NCI-H69 (cell line): ENCODE data around the gene STOML2.
"Not testable (repeated sequence)": the region's sequence is repeated elsewhere in the genome, so short reads cannot be mapped to it uniquely, and the experiment has no call there.

ENCODE experiments used
- DNase-seq: peaks from one replicate; lab custom pipeline; 2025; lab: John Stamatoyannopoulos, UW

The STOML2 gene, protein sequence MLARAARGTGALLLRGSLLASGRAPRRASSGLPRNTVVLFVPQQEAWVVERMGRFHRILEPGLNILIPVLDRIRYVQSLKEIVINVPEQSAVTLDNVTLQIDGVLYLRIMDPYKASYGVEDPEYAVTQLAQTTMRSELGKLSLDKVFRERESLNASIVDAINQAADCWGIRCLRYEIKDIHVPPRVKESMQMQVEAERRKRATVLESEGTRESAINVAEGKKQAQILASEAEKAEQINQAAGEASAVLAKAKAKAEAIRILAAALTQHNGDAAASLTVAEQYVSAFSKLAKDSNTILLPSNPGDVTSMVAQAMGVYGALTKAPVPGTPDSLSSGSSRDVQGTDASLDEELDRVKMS

DNA sequence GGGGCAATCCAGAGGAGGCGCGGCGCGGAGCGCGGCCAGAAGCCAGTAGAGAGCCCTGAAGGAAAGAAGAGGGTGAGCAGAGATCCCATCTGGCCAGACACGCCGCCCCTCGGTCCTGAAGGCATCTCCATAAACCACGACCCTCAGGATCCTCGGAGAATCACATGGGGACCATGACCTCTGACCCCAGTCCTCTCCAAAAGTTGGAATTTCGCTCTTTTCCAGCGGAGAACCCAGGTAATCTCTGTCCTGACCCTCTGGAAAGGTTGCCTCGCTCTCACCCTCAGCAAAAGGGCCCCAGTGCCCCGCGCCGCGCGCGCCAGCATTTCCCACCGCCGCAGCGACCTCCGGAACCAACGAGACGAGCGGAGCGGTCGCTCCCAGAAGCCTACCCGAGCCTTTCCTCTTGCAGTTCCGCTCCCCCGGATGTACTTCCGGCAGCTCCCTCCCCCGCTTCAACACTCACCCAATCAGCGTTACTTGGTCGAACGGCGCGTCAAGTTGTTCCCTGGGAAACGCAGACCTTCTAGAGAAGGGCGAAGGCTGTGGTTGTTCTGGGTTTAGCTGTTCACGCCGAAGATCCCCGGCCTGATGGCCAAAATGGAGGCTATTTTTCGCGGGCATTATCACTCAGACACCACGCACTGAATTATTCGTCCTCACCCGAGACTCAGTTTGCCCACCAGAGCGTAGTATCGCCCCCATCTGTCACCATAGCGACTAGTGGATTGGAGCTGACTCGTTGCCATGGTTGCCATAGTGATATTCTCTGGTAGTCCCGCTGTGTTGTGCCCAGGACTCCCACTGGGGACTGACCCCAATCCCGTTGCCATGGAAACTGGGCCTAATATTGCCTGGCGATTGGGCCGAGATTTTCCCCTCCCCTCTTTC is at the start of gene STOML2:
STOML2 (minus strand) TSS at position 363 of the 891 bp plus-strand sequence; CDS start at position 326, 37 bp downstream.
- DNase-seq, result peak; percentile 99

DNA sequence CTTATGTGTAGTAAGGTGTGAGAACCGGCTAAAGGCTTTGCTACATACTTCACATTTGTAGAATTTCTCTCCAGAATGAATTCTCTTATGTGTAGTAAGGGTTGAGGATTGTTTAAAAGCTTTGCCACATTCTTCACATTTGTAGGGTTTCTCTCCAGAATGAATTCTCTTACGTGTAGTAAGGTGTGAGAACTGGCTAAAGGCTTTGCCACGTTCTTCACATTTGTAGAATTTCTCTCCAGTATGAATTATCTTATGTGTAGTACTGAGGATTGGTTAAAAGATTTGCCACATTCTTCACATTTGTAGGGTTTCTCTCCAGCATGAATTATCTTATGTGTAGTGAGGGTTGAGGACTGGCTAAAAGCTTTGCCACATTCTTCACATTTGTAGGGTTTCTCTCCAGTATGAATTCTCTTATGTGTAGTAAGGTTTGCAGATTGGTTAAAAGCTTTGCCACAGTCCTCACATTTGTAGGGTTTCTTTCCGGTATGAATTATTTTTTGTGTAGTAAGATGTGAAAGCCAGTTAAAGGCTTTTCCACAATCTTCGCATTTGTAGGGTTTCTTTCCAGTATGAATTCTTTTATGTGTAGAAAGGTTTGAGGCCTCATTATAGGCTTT is 45.1 kb upstream of the STOML2 start:
- not testable (repeated sequence) for DNase-seq

DNA sequence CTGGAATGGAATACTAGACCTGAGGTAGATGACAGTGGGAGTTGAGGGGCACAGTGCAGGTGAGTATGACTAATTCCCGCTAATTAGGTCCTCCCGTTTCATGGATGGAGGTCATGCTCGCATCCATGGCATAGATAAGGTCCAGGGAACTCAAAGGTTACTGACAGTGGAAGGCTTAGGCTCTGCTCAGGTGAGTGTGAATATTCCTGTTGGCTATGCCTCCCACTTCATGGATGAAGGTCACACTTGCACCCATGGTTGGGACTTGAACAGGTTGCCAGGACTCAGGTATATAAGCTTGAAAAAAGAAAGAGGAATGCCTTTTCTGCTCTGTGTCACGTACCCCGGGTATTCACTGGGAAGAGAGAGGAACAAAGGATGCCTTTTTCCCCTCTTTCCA is 39.1 kb upstream of the STOML2 start:
- no peak for DNase-seq

DNA sequence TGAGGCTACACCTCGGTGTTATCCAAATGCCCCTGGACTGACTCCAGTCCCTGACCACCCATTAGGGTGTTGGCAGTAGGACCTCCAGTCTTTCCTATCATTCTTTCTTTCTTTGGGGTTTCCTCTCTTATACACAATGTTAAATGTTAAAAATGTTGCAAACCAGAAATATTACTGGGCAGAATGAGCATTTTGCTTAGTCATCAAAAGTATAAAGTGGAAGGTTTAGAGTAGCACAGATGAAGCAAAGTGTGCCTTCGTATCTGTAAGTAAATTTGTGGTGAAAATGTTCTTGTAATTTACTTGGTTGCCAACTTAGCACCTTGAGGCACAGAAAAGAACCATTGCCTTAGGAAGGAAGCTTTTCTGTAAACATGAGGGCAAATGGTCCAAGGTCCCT is 37.2 kb upstream of the STOML2 start:
- DNase-seq, result no peak

DNA sequence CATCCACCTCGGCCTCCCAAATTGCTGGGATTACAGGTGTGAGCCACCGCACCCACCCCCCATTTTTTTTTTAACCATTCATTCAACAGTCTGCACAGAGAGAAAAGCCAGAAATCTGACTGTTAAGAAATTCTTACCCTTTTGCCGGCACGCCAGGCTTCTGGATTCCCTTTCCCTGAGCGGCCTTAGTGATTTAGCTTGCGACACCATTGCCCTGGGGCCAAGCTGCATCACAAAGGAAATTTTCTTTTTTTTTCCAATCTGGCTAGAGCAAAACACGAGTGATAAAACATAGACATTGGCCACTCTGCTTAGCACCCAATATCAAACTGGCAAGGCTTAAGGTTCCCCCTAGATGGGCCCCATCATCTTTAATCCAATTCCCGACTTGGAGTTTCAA is 33.9 kb upstream of the STOML2 start:
- no peak for DNase-seq

DNA sequence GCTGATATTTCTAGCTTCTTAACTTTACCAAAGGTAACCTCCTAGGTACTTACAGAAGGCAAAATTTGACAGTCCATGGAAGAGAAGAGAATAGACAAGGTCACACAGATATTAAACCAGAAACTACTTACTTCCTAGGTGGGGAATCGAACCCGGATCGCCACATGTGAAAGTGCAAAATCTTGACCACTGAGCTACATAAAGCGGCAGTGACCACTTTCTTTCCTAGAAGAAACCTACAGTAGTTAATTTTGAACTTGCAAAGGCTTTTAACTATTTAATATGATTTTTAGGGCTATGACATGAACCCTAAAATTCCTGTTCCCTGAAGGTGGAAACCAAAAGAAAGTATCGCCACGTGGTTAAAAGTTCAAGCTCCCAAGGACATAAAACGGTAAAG is 33.1 kb upstream of the STOML2 start:
- no peak for DNase-seq

DNA sequence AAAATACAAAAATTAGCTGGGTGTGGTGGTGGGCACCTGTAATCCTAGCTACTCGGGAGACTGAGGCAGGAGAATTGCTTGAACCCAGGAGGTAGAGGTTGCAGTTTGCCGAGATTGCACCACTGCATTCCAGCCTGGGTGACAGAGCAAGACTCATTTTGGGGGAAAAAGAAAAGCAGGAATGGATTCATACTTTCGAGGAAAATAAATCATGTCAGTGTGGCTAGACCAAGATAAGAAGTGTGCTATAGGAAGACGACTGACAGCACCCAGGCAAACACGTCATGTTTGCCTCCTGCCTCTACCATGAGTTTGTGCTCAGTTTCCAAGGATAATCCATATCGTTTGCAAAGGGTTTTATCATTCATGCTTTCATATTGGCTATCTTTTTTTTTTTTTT is 32.0 kb upstream of the STOML2 start:
- DNase-seq, result no peak

DNA sequence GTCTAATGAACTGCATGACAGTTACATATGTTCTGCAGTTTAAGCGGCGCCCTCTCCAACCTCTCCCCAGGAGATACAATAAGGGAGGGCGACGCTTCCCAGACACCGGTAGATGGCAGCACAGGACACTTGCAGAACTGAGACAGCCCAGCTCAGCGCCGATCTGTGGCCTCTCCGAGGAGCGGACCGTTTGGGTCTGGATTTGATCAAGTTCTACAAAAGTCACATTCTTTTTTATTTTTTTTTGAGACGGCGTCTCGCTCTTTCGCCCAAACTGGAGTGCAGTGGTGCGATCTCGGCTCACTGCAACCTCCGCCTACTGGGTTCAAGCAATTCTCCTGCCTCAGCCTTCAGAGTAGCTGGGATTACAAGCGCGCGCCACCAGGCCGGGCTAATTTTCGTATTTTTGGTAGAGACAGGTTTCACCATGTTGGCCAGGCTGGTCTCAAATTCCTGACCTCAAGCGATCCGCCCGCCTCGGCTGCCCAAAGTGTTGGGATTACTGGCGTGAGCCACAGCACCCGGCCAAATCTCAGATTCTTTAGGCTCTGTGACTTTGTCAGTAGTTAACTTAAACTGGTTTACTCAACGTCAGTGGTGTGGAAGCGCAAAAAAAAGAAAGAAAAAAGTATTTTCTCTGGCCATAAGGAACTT is 14.1 kb upstream of the STOML2 start:
- DNase-seq, result peak; percentile 95

DNA sequence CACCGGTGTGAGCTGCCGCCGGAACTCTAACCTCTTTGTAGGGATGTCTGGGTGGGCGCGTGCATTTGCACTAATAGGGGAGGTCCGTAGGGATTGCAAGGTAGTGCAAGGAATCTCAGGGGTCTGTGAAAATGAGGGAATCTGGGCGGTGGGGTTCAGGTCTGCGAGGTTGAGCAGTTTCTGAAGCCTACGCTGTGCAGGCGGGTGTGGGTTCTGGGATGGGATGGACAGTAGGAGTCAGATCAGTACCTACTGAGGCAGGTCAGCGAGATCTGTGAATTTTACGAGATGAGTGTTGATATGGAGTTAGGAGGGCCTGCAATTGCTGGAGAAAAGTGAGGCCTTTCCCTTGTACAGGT is 13.6 kb upstream of the STOML2 start:
- DNase-seq, result no peak

DNA sequence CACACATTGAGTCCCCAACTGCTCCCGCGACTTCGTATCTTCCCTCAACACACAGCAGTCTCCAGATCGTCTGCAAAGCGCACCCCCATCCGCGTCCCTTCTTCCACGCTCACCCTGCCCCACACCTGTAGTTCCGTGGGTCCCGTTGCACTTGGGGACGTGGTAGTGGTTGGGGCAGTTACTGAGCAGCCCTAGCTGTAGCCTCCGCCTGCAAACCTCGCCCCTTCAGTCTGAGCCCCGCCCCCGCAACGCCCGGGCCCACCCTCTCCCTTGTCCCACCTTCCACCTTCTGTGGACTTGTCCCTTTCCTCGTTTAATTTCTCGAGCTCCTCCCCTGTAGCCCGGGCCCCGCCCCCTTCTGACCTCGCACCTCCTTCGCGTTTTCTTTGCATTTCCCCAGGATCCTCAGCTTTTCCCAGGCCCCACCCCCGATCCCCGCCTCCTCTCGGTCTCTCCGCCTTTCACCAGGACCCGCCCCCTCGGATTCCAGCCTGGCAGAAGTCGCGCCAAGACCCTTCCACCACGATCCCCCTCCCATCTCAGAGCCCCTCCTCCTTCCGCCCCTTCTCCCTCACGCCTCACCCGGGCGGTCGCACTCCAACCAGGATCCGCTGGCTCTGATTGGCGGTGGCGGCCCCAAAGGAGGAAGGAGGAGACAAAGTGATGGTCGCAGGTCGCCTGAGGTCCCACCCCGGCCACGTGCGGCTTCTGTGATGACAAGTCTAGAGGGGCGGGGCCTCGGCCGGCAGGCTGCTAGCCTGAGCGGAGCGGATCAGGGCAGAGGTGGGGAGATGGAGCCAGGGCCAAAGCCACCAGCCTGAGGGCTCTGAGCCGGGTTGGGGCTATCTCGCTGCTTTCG is 13.0 kb upstream of the STOML2 start, which contains the start of gene ATOSB:
ATOSB (minus strand) TSS at position 183 of the 859 bp plus-strand sequence. CDS start 7,588 bp downstream, outside the sequence.
- DNase-seq, result peak; percentile 99

DNA sequence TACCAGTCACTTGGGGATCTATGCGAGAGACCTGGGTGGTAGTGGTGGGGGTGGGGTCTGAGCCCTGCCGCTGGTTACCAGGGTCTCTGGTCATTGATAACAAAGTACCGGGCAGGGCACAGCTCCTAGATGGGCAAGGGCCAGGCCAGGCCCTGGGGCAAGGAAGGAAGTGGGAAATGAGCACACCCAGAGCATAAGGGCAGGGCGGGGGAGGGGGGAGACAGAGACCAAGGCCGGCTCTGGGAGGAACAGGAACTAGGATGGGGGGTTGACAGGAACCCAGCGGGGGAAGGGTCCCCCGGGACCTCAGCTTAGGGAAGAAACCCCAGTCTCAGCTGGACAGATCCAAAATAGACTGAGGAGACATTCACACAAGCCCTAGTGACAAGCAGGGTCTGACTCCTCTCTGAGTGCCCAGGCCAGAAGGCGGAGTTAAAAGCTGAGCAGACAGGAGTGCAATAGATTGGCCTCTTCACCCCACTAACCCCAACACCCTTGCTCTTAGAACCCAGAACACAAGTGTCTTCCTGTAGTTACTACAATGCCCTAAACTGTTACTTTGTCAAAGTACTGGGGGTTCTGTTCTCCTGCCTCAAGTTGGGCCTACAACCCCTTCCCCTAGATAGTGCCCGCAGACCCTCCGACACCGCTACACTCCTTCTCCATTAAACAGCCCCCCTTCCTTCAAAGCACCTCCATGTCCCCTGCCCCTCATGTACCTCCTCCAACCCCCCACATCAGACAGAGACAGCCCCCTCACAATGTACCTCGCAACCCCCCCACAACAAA is 12.1 kb upstream of the STOML2 start:
- DNase-seq, result peak; percentile 69

DNA sequence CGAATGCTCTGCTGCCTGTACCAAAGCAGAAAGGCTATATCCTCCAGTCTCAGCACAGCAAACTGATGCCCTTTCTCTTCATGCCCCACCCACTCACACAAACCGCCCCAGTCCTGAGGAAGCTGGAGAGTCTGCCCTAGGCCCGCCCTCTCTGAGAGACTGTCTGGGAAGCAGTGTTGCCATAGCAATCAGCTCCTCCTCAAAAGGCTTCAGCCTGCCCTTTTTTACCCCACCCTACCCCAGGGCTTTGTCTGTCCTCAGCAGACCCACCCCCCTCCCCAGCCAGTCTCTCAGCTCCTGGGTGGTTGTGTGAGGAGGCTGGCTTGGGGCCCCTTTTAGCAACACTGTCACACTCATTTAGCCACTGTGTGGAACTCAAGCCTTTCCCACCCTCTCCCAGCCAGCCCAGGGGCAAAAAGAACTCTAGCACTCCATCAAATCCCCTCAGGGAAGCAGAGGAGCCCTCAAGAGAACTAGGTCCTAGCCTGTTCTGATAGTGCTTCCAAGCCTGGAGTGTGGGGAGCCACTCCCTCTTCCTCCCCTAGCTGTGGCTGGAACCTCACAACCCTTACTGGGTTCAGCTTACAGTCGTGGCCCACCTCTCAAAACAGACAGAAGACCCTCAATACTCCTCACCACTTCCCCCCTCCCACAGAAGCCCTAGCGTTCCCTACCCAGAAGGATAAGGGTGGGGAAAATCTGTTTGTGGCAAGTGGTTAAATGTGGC is 11.3 kb upstream of the STOML2 start:
- DNase-seq, result peak; percentile 97

DNA sequence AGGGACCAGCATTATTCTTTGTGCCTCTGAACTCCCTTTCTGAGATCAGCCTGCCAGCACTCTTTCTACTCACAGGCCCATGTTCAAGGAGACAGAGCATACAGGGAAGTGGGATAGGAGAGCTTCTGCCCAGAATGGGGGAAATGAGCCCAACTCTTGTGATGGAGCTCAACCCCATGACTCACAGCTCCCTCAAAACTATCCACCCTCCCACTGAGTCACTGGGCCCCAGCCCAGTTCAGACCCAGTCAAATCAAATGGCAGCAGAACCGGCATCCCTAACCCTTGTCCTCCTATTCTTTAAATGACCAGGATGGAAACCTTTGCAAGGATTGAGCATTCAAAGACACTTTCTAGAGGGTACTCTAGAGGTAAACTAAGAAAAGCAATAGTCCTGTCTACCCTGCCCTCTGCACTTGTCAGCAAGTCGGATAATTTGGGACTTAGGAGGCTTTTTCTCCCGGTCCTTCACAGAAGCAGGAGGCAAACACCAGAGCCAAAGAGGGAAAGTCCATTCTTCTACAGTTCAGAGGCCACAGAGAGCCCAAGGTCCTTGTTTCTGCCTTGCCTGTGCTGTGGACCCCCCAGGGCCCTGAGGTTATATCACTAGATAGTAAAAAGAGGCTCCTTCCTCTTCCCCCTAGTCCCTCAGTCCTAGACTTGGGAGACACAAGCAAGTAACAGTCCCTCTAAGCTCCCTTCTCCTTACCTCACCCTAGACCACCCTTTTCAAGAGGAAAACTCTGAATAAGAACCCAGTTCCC is 9.5 kb upstream of the STOML2 start:
- no peak for DNase-seq

DNA sequence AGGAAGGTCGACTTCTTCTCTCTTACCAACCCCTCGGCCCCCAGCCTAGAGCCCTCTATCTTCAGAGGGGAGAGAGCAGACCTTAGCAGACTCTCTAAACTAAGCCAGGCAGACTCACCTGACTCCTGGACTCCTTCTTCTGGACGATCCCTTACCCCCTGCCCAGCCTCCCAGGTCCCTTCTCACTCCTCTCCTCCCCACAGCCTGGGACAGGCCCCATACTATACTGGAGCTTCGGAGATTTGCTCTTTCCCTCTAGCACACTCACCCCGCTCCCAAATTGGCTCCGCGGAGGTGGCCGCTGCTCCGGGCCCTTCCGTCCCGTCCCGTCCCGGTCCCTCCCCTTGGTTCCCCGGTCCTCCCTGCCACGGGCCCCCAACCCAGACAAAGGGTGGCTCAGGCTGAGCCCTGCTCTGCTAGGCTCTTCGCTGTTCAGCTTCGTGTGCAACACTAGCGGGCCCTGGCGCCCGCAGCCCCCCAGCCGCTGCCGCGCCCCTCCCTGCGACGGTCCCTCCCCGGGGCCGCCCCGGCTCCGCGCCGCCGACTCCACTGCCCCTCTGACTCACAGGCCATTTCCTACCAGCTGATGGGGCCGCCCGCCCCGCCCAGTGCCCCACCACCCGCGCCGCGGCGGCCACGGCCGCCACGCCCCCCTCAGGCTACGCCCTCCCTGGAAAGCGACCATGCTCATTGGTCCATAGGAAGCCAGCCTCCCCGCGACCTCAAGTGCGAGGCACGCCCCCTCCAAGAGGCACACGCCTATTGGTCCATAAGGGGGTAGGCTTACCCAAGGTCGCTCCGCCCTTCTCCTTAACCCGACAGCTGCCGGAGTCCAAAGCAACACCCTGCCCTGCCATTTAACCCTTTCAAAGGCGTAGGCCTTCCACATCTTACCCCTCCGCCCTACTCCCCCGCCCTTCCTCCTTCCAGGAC is 8.3 kb upstream of the STOML2 start:
- DNase-seq, result peak; percentile 99

DNA sequence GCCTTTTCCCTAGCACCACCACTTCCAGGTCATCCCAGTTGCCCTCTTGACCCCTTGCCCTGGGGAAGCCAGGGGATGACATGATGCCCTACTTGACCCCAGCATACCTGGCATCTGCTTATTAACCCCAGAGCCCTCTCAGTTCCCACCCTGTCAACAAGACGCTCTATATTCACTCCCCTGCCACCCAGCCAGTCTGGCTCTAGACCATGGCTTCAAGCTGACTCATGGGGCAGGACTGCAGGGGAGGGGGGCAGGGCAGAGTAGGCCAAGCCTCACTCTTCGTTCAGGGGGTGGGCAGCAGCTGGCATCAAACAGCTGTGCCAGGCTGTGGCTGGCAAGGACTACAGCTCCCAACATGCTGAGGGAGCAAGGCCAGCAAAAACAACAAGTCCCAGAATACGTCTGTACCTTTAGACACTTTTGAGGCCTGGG is 7.4 kb upstream of the STOML2 start:
- DNase-seq, result peak; percentile 34

DNA sequence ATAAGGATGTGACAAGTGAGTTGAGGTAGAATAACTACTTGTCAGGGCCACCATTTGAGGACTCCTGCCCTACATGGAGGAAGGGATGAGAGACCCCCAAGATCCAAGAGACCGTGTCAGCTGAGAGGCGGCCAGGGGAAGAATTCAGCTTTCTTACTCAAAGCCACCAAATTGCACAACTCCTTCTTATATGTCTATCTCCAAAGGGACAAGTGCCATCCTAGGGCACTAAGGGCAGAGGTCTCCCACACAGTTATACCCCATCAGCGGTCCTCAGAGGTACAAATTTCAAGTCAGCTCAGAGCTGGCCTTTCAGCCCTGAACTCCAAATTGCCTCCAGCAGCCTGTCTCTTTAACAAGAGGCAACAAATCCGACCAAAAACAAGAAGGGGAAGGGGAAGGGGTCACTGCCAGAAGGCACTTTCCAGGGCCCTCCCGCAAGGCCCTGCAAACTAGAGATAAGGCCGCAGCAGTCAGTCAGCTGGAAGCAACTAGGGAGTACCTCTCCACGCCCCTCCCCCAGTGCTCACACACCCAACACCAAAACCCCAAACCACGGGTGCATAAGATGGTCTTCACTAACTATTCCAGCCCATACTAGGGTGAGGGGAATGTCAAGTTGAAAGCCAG is 6.1 kb upstream of the STOML2 start:
- DNase-seq, result no peak

DNA sequence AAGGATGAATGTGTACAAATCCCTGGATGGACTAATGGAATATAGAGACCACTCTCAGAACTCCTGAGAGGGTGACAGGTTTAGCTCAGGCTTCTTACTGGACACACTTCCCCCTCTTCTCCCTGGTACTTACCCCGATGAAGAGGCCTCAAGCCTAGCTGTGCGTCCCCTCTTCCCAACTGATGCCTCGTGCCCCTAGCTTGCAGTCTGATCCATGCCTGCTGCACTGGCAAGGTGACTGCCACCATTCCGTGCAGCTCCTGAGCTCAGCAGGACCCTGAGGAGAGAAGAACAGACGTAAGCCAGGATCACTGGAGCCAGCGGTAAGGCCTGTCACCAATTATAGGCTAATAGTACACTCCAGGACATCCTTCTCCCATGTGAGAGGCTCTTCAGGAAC is 5.5 kb upstream of the STOML2 start:
- no peak for DNase-seq
